Posterior cingulate gyrus (tissue), 11 donors: ENCODE results near the gene CC2D2B.
A peak's percentile ranks its signal among the peaks of the same experiment; 100 is the strongest.
"Not testable (repeated sequence)": the region's sequence is repeated elsewhere in the genome, so short reads cannot be mapped to it uniquely, and the experiment has no call there.

Experiments
- DNase-seq, 10 donors: peaks; one replicate each; pipeline versions ENCODE4 v3.0.0 to v3.0.0-alpha.2; 2020 to 2021; ENCODE audit warnings: mixed read lengths in 3 of 10
- intact Hi-C: fragments of 100-400 bp; cut with DNase I; formaldehyde crosslinking; loops from one replicate; pipeline ENCODE4 v1.15.1; 2023

The CC2D2B gene

GRCh38 chr10:95998255-95998784, 90.5 kb downstream of the CC2D2B start:
- no peak for DNase-seq
- intact Hi-C loops = no loop called here

- no peak for DNase-seq
- intact Hi-C loops = no loop called here
Measured at GRCh38 chr10:96013956-96014355, 106.2 kb downstream of the CC2D2B start.

DNA sequence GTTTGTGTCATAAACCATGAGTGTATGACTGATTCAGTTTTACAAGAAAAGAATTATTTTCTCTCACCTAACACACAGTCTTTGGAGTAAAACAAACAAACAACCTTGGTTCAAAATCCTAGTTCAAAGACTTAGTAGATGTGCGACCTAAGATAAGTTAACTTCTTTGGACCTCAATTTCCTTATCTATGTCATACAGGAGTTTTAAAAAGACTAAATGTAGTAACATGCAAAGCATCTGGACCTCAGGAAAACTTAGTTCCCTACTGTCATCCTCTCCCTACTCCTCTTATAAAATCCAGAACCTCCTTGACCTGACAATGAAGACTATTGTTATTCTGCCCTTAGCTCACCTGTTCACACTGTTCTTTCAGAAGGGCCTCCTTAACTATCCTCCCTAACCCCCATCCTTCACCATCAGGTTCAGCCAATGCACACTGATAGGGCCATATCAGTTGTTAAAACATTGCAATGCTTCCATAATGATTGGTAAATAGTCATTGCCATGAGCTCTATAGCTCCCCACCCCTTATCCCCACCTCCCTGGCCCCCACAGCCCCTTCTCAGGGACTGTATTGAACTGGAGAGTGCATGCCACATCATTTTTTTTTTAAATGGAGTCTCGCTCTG, 106.8 kb downstream of the CC2D2B start:
- DNase-seq = no peak
- intact Hi-C loops = no loop called here

DNA sequence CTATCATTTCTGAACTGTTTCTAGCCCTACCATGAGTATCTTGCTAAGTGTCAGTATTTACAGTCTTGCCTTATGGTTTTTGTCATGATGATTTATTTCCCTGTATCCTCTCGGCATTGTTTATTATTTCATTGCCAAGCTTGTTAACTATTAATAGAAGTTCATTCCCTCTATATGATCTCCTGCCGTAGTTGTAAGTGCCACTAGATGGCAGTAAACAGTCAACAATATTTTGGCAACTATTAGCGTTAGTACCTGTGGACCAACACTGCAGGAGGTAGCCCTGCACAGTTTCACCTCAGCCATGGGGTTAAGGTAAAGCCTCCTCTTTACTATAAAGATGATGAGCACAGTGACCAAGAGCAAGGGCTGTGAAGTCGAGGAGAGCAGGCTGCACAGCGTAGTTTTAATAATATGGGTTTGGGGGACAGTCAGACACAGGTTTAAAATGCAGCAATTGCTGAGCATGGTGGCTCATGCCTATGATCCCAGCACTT, 109.5 kb downstream of the CC2D2B start:
- intact Hi-C loops = loop anchor here (2.0 kb wide), 1 partner anchor 276 kb away; no protein-coding TSS in a partner anchor
- peak in 2 of 10 donors; percentile 2 to 14 for DNase-seq

- no peak for DNase-seq
- intact Hi-C loops = no loop called here
Measured at GRCh38 chr10:96021332-96021731, 113.6 kb downstream of the CC2D2B start.

DNA sequence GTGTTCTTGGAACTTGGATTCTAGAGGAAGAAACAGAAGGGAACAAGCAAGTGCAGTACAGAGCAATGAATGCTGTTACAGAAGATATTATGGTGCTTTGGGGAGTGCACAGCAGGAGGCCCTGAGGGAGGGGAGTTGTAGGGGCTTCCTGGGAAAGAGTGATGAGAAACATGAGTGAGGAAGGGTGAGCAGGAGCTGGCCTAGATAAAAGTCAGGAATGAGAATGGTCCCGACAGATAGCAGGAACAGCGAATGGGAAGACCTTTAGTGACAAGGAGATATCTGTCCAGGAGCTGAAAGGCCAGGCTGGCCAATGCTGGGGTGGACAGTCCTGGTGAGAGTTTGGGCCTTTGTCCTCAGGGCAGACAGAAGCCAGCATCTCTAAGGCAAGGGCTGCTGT, 115.0 kb downstream of the CC2D2B start:
- intact Hi-C loops = no loop called here

DNA sequence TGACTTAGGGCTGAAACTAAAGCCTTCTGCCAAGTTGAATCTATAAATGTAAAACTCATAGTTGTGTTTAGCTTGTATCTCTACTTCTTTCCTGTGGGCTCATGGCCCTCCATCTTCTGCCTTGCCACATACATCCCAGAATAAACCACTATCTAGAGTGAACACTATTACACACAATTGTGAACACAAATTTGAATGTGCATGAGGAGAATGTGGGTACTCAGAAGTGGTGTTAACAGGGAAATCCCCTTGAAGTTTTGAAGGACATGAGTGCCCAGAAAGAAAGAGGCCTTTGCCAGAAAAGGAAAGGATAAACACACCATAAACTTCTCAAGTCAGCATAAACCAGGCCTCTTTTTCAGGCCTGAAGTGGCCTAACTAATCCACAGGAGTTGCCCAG, 115.4 kb downstream of the CC2D2B start:
- no peak for DNase-seq
- intact Hi-C loops = no loop called here

More for the DNA sequence above, 115.0 kb downstream of the CC2D2B start:
- DNase-seq = no peak

DNA sequence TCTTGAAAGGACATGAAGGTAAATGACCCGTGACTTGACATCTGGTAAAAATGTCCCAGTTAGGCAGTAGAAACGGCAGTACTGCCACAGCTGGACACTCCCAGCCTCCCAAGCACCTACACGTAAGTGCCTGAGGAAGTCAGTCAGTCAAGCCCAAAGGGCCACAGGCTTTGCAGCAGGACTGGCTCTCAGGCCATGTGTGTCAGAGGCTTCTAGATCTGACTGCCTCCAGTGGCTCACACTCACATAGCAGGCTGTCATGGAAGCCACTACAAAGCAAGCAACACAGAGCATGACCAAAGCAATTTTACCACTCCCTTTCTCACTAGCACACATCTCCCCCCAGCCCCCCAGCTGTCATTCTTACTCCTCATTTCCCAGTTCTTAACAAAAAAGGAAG, 117.8 kb downstream of the CC2D2B start:
- intact Hi-C loops = no loop called here
- no peak for DNase-seq

GRCh38 chr10:96034625-96035024, 126.8 kb downstream of the CC2D2B start:
- intact Hi-C loops = no loop called here
- no peak for DNase-seq

DNA sequence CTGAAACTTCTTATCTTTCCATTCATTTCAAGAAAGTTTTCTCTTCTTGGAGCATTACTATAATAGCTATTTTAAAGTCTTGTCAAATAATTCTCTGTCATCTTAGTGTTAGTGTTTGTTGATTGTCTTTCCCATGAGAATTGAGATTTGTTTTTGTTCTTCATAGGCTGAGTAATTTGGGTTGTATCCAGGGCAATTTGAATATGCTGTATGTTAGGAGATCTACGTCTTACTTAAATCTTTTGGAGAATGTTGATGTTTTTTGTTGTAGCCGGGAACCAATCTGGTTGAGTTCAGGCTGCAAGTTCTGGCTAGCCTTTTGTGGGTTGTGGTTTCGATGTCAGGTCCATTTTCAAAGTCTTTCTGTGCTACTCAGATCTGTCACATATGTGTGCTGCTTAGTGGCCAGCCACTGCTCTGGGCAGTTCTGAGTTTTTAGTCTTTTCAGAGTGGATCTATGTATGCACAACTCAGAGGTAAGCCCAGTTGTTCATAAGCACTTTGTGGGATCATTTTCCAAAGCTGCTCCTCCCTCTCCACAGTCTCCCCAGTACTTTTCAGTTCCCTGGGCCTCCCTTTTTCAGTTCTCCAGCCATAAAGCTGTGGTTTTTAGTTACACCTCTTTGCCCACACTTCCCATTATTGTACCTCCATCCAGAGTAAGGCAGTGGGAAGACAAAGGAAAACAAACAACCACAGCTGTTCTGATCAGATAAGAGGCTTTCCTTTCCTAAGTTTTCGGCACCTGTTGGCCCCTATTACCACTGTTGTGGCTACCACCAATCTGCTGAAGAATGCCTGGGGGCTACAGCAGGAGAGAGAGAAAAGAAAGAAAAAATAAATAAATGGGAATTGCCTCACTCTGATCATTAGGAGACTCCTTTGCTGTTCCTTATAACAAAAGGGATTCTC, 131.0 kb downstream of the CC2D2B start:
- no peak for DNase-seq
- intact Hi-C loops = no loop called here

DNA sequence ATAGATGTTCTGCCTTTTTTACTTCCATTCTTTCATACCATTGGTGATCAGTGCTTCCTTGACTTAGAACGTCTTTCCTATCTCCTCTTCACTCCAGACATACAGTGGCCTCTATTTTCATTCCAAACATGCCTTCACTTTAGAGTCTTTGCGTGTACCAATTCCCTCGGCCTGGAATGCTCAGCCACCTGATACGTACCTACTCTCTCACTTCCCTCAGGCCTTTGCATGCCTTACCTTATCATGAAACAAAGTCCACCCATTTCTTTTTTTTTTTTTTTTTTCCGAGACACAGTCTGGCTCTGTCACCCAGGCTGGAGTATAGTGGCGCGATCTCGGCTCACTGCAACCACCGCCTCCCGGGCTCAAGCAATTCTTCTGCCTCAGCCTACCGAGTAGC, 133.4 kb downstream of the CC2D2B start:
- intact Hi-C loops = loop anchor here (5.0 kb wide), 1 partner anchor 349 kb away; the partner anchor contains the start of gene TCTN3

DNA sequence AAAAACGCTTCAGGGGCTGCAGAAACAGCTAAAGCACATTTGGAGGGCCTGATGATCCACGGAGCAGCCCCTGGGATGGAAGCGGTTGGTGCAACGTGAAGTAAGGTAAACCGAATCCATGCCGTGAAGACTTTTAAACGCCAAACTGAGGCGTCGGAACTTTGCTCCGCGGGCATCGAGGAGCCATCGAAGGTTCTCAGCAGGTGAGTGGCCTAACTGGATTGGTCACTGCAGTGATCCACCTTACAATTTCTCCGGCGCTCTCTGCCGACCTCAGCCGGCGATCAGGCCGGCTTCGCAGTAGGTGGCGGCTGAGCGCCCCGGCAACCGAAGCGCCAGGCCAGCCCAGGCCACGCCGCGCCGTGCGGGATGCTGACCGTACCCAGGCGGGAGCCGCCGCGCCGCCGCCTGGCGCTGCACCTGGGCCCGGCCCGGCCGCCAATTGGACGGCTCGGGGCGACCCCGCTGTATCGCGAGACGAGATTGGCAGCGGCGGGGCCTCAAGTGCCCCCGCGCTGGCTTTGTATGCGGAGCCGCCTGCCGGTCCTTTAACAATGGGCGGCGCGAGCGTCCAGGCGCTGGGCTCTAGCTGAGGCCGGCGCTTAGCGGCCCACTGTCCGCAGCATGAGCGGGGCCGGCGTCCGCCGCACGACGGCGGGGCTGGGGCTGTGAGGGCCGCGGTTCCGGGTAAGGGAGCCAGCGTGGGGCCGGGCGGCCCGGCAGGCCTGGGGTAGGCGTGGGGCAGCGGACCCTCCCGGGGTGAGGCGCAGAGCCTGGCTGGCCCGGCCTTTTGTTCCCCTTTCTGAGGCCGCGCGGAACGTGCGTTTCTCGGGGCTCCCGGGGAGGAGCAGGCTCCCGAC, 135.5 kb downstream of the CC2D2B start, which contains the start of gene CCNJ:
TSS of gene CCNJ (plus strand) at position 551 of the 860 bp plus-strand sequence. CDS start 811 bp downstream, outside the sequence.
- intact Hi-C loops = loop anchor here (5.0 kb wide), 1 partner anchor 351 kb away; the partner anchor contains the start of gene TCTN3
- peak; percentile 69 to 97 (median 84) for DNase-seq

More for the DNA sequence above, 133.4 kb downstream of the CC2D2B start:
- no peak for DNase-seq

DNA sequence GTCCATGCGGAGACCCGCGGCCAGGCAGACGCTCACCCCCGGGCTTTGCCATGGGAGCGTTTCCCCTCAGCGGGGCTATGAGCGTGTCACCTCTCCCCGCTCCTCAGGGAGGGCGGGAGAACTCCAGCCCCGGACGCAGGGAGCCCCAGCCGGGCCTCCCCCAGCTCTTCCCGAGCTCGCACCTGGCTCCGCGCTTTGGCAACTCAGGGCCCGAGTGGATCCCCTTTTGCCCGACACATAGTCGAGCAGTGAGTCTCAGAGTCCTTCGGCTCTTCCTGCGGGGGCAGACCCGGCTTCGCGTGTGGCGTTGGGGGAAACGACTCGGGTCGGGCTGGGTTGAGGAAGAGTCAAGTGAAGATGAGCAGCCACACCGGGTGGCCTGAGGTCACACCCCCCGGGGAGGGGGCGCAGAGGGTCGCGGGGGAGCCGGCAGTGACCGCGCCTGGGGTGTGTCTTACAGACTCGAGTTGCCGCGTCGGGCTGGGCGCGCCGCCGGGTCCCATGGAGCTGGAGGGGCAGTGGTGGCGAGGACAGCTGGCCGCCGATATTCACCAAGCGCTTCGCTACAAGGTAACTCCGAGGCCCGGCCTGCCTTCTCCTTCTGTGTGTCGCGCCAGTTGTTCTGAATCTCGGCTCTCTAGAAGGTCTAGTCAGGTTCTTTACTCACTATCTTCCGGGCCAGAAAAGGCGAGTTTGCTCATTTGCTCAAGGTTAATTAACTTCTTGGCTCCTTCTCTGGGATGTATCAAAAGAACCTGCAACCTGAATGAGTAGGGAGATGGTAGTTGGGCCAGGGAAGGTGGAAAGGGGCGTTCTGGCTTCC, 136.3 kb downstream of the CC2D2B start:
- DNase-seq = peak; percentile 14 to 90 (median 36)
- intact Hi-C loops = loop anchor here (2.0 to 5.0 kb wide), 2 partner anchors 47 to 352 kb away; partner anchors contain the start of gene TCTN3

DNA sequence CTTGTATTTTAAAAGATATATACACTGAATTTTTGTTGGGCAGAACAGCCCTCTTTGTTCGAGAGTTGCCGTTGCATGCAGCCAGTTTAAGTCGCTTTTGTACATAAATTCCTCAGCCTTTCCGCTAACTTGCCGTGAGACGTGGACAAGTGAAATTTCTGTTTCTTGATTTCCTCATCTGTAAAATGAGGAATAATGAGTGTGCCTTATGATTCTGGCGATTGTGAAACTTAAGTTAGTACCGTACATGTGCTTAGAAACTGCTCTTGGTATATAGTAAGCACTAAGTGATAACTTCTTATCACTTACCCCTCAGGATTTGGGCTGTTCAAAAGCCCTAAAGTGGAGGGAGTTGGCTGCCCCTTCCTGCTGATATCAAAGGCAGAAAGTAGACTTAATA, 137.0 kb downstream of the CC2D2B start:
- DNase-seq = no peak
- intact Hi-C loops = loop anchor here (2.0 to 5.0 kb wide), 2 partner anchors 46 to 352 kb away; partner anchors contain the start of gene TCTN3

DNA sequence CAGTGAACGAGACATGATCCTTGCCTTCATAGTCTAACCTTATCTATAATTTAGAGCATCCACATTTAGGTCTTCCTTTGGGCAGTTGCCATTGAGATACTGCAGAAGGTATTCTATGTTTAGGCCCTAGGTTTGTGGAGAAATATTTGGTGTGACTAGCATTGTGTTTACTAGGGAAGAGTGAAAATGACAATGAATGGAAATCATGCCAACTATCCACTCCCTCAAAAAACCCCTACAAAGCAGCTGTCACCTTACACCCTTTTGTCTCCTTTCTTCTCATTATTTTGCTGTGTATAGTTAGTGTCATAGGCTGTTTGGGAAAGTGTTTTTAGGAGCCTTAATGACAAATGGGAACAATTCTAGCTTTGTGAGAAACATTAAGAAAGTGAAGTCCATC, 138.8 kb downstream of the CC2D2B start:
- intact Hi-C loops = no loop called here
- DNase-seq = no peak

GRCh38 chr10:96047004-96047649, 139.4 kb downstream of the CC2D2B start:
- intact Hi-C loops = no loop called here

DNA sequence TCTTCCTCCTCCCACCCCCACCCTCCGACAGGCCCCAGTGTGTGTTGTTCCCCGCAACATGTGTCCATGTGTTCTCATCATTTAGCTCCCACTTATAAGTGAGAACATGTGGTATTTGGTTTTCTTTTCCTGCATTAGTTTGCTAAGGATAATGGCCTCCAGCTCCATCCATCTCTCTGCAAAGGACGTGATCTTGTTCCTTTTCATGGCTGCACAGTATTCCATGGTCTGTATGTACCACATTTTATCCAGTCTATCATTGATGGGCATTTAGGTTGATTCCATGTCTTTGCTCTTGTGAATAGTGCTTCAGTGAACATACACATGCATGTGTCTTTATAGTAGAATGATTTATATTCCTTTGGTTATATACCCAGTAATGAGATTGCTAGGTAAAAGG, 140.2 kb downstream of the CC2D2B start:
- DNase-seq, intact Hi-C loops: not testable (repeated sequence)

More at GRCh38 chr10:96047004-96047649, 139.4 kb downstream of the CC2D2B start:
- DNase-seq = no peak

- no peak for DNase-seq
- intact Hi-C loops = no loop called here
Measured at GRCh38 chr10:96049340-96049739, 141.6 kb downstream of the CC2D2B start.
